ENCODE measurements around the gene MKNK2. TPM values are rescaled to one million over a fixed set of nuclear protein-coding genes. Genes with fewer than 3 reads are reported as not detected.

MKNK2 gene
- total and polyA plus RNA-seq, 4 donors, result 107 to 333 (median 160) TPM

GRCh38 chr19:2022289-2022688, 28.8 kb downstream of the MKNK2 start:
- Histone ChIP-seq H3K9me3 (ENCODE audit: control insufficient read depth in 4 of 4, insufficient read depth in 3 of 4, low read length in 3 of 4) (peaks cover 0 to 4% (median 1%) of the 10 kb centered on the region in 4 donors), H3K27ac (ENCODE audit: low read depth in 1 of 2, low read length in 1 of 2) (no peak overlapping the region), H3K9ac (ENCODE audit: insufficient read depth in 1 of 2, low read length in 2 of 2) (no peak overlapping the region), H3K27me3 (ENCODE audit: control insufficient read depth in 3 of 3, insufficient read depth in 3 of 3, low read length in 2 of 3) (no peaks in the 10 kb centered on the region), H3K4me3 (no peak overlapping the region), H3K4me1 (ENCODE audit: control insufficient read depth in 5 of 5, insufficient read depth in 5 of 5, low read length in 5 of 5) (no peaks in the 10 kb centered on the region), H3K36me3 (ENCODE audit: control insufficient read depth in 4 of 4, insufficient read depth in 4 of 4, low read length in 4 of 4) (no peaks in the 10 kb centered on the region)
- 94 to 96% methylated on average over 2 of the region's 2 CpGs for WGBS, 2 donors
- no peak for TF ChIP-seq CTCF (IDR thresholded peaks at IDR 0.05; ENCODE audit: control extremely low read depth, extremely low read depth)
- DNase-seq, result no peak
- no peak for ATAC-seq (ENCODE audit: insufficient read depth, low FRiP score)

GRCh38 chr19:2021453-2022140, 29.4 kb downstream of the MKNK2 start:
- DNase-seq (no peak), ATAC-seq (ENCODE audit: insufficient read depth, low FRiP score) (no peak)
- H3K27ac ChIP-seq (ENCODE audit: low read depth in 1 of 2, low read length in 1 of 2), result no peak overlapping the region
- H3K9me3 ChIP-seq (ENCODE audit: control insufficient read depth in 4 of 4, insufficient read depth in 3 of 4, low read length in 3 of 4), result peaks cover 0 to 4% (median 1%) of the 10 kb centered on the region in 4 donors
- no peaks in the 10 kb centered on the region for H3K4me1 ChIP-seq (ENCODE audit: control insufficient read depth in 5 of 5, insufficient read depth in 5 of 5, low read length in 5 of 5)
- H3K9ac ChIP-seq (ENCODE audit: insufficient read depth in 1 of 2, low read length in 2 of 2), result no peak overlapping the region
- no peaks in the 10 kb centered on the region for H3K36me3 ChIP-seq (ENCODE audit: control insufficient read depth in 4 of 4, insufficient read depth in 4 of 4, low read length in 4 of 4)
- no peak for TF ChIP-seq CTCF (IDR thresholded peaks at IDR 0.05; ENCODE audit: control extremely low read depth, extremely low read depth)
- no peaks in the 10 kb centered on the region for H3K27me3 ChIP-seq (ENCODE audit: control insufficient read depth in 3 of 3, insufficient read depth in 3 of 3, low read length in 2 of 3)
- no peak overlapping the region for H3K4me3 ChIP-seq
- 73 to 79% methylated on average over 4 of the region's 4 CpGs for WGBS, 2 donors

- H3K27ac ChIP-seq (ENCODE audit: low read depth in 1 of 2, low read length in 1 of 2), result no peak overlapping the region
- no peaks in the 10 kb centered on the region for H3K27me3 ChIP-seq (ENCODE audit: control insufficient read depth in 3 of 3, insufficient read depth in 3 of 3, low read length in 2 of 3)
- ATAC-seq (ENCODE audit: insufficient read depth, low FRiP score) (no peak), DNase-seq (no peak)
- TF ChIP-seq CTCF (IDR thresholded peaks at IDR 0.05; ENCODE audit: control extremely low read depth, extremely low read depth), result no peak
- no peak overlapping the region for H3K4me3 ChIP-seq
- no peaks in the 10 kb centered on the region for H3K36me3 ChIP-seq (ENCODE audit: control insufficient read depth in 4 of 4, insufficient read depth in 4 of 4, low read length in 4 of 4)
- H3K9me3 ChIP-seq (ENCODE audit: control insufficient read depth in 4 of 4, insufficient read depth in 3 of 4, low read length in 3 of 4), result no peaks in the 10 kb centered on the region
- no peak overlapping the region for H3K9ac ChIP-seq (ENCODE audit: insufficient read depth in 1 of 2, low read length in 2 of 2)
- 93 to 97% methylated on average over 12 to 13 of the region's 13 CpGs for WGBS, 2 donors
- H3K4me1 ChIP-seq (ENCODE audit: control insufficient read depth in 5 of 5, insufficient read depth in 5 of 5, low read length in 5 of 5), result peaks cover 0 to 6% (median 0%) of the 10 kb centered on the region in 5 donors
These were observed 32.3 kb downstream of the MKNK2 start for GRCh38 chr19:2018752-2019151.
